ENCODE measurements around the gene RNF212.

DNA sequence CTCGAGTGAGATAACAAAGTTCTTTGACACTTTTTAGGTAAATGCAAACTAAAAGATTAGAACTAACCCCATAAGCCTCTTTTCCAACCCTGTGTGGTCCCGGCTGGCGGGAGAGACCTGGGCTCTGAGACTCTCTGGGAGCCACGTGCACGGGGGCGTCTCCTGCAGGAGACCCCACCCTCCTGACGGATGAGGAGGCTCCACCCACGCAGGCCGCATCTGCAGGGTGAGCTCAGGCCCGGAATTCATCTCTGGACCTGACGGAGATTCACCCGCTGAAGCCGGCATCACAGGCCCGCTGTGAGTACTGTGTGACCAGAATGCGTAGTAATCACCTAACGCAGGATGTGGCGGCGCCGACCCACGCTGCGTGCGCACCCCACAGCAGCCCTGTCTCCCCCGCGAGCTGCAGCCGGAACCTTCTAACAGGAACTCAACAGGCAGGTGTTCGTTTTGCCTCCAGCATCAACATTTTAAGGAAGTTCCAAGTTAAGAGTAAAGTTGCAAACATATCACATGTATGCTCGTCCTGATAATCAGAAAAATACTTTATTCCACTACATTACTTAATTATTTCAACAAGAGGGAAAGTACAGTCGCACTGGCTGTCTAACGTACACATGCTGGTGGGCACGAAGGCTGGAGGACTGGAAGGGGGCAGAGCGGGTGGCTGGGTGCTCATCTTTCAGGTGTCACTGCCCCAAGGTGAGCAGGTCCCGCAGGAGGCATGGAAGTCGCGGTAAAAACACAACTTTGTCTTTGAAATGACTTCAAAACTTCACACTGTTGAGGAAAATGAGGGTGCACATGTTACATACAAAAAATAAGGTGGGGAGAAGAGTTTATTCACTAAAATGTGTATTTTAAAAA, 57.4 kb downstream of the RNF212 start:
- TF ChIP-seq CTCF (conservative IDR thresholded peaks at IDR 0.05) = no peak
- no peak for TF ChIP-seq ZFX (IDR thresholded peaks at IDR 0.05)
